MCF 10A (cell line): ENCODE measurements around the gene PMPCA. TPM values are rescaled to one million over a fixed set of nuclear protein-coding genes. Genes with fewer than 3 reads are reported as not detected.

Source experiments
- BruUV-seq: library from RNA; stranded (reverse); fragments of 400-500 nt; replicated peaks from 2 replicates; lab custom pipeline; 2021; lab: Mats Ljungman, UMichigan
- CTCF ChIA-PET: fragments of 300-600 bp; sonication (Branson Sonifier 250); formaldehyde crosslinking; extraction: SDS; loops from one replicate; lab custom pipeline; 2021; ENCODE audit warnings: antibody characterized with exemption, inconsistent platforms; lab: Yijun Ruan, JAX
- POLR2A ChIA-PET: fragments of 300-600, 350-650 bp; sonication (Branson Sonifier 250); formaldehyde crosslinking; extraction: SDS; loops from one replicate; lab custom pipeline; 2020; ENCODE audit warnings: antibody characterized with exemption, inconsistent platforms; lab: Yijun Ruan, JAX
- DNase-seq: peaks from one replicate; pipeline ENCODE4 v3.0.0-alpha.2; 2018; ENCODE audit not compliant: unreplicated experiment
- H3K27ac Mint-ChIP-seq: one replicate; pipeline ENCODE4 v1.8.0; 2022; ENCODE audit warnings: mild to moderate bottlenecking, low read depth, mixed read lengths; ENCODE audit not compliant: unreplicated experiment
- H3K27me3 Mint-ChIP-seq: one replicate; pipeline ENCODE4 v1.8.0; 2022; ENCODE audit warnings: mixed read lengths; ENCODE audit not compliant: insufficient read depth, unreplicated experiment
- H3K36me3 Mint-ChIP-seq: one replicate; pipeline ENCODE4 v1.8.0; 2022; ENCODE audit warnings: mild to moderate bottlenecking, moderate library complexity, mixed read lengths; ENCODE audit not compliant: insufficient read depth, unreplicated experiment
- H3K4me1 Mint-ChIP-seq: one replicate; pipeline ENCODE4 v1.8.0; 2022; ENCODE audit warnings: mixed read lengths; ENCODE audit not compliant: insufficient read depth, unreplicated experiment
- H3K4me3 Mint-ChIP-seq: one replicate; pipeline ENCODE4 v1.8.0; 2022; ENCODE audit warnings: mild to moderate bottlenecking, moderate library complexity, mixed read lengths; ENCODE audit not compliant: unreplicated experiment
- H3K9me3 Mint-ChIP-seq: one replicate; pipeline ENCODE4 v1.8.0; 2022; ENCODE audit warnings: mixed read lengths; ENCODE audit not compliant: unreplicated experiment
- intact Hi-C: fragments of 100-400 bp; cut with micrococcal nuclease; formaldehyde crosslinking; loops from 2 replicates; pipeline ENCODE4 v1.14.1; 2022
- total RNA-seq: library from RNA; stranded (reverse); gene quantifications from 2 replicates; pipeline ENCODE4 v1.2.3, GENCODE V29; 2022
- TF ChIP-seq, protein P1 (sequence below): fragments of 200-600 bp; IDR thresholded peaks from one replicate; pipeline ENCODE4 v1.8.0; 2022; ENCODE audit warnings: antibody characterized with exemption, mild to moderate bottlenecking; ENCODE audit not compliant: unreplicated experiment

The PMPCA gene
- total RNA-seq, 1 experiment from 2014 or later, result 66.3 TPM

DNA sequence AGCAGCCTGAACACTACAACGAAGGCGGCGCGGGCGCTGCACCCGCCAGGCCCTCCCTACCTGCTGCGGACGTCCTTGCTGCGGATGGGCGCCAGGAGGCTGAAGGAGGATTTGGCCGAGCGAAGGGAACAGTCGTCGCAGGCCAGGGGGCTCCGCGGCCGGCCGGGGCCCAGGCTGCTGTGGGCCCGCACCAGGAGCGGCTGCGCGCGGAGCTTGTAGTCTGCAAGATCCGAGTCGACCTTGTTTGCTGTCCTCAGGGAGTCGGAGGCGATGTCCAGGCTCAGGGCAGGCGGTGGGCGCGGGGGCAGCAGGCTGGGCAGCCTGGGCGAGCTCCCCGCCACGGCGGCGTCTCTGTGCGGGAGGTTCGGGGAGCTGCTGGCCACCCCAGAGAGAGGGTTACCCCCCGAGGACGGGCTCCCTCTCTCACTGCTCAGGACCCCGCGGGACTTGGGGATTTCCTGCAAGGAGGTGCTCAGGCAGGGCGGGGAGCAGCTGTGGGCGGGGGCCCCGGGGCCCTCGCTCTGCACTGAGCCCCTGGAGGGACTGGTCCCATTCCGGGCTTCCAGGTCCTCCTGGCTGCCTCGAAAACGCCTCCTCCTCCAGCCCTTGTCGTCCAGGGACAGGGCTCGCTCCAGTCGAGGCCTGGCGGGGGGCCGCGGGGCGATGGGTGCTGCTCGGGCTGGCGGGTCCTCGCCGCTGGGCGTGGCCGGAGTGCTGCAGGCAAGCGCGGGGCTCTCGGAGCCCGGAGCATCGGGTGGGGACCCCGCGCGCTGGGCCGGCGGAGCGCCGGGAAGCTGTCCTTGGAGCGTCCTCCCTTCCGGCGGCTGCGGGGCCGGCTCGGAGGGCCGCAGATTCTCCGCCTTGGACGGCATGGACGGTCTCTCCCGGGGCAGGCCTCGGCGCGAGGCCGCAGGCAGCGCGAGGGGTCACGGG is 28.4 kb downstream of the PMPCA start:
- peaks cover 44% of the 10 kb centered on the region for H3K36me3 Mint-ChIP-seq
- no peak overlapping the region for H3K27ac Mint-ChIP-seq
- peak; percentile 30 for DNase-seq
- BruUV-seq, result no TSS peak
- intact Hi-C loops, result no loop called here
- peaks cover 16% of the 10 kb centered on the region for H3K4me1 Mint-ChIP-seq
- POLR2A ChIA-PET, result interaction anchor here (0.6 to 6.0 kb wide), 7 partner anchors 13 to 595 kb away, joined by 3 to 34 read pairs (median 4); partner anchors contain the start of genes ENTR1 and PMPCA
- CTCF ChIA-PET, result interaction anchor here (0.5 to 1.0 kb wide), 2 partner anchors 75 to 185 kb away, joined by 3 to 5 read pairs; partner anchors contain the start of gene DNLZ
- H3K27me3 Mint-ChIP-seq, result no peaks in the 10 kb centered on the region
- H3K9me3 Mint-ChIP-seq, result no peaks in the 10 kb centered on the region
- H3K4me3 Mint-ChIP-seq, result peak overlapping the region; percentile 76
- TF ChIP-seq, protein P1, sequence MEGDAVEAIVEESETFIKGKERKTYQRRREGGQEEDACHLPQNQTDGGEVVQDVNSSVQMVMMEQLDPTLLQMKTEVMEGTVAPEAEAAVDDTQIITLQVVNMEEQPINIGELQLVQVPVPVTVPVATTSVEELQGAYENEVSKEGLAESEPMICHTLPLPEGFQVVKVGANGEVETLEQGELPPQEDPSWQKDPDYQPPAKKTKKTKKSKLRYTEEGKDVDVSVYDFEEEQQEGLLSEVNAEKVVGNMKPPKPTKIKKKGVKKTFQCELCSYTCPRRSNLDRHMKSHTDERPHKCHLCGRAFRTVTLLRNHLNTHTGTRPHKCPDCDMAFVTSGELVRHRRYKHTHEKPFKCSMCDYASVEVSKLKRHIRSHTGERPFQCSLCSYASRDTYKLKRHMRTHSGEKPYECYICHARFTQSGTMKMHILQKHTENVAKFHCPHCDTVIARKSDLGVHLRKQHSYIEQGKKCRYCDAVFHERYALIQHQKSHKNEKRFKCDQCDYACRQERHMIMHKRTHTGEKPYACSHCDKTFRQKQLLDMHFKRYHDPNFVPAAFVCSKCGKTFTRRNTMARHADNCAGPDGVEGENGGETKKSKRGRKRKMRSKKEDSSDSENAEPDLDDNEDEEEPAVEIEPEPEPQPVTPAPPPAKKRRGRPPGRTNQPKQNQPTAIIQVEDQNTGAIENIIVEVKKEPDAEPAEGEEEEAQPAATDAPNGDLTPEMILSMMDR, result no peak

DNA sequence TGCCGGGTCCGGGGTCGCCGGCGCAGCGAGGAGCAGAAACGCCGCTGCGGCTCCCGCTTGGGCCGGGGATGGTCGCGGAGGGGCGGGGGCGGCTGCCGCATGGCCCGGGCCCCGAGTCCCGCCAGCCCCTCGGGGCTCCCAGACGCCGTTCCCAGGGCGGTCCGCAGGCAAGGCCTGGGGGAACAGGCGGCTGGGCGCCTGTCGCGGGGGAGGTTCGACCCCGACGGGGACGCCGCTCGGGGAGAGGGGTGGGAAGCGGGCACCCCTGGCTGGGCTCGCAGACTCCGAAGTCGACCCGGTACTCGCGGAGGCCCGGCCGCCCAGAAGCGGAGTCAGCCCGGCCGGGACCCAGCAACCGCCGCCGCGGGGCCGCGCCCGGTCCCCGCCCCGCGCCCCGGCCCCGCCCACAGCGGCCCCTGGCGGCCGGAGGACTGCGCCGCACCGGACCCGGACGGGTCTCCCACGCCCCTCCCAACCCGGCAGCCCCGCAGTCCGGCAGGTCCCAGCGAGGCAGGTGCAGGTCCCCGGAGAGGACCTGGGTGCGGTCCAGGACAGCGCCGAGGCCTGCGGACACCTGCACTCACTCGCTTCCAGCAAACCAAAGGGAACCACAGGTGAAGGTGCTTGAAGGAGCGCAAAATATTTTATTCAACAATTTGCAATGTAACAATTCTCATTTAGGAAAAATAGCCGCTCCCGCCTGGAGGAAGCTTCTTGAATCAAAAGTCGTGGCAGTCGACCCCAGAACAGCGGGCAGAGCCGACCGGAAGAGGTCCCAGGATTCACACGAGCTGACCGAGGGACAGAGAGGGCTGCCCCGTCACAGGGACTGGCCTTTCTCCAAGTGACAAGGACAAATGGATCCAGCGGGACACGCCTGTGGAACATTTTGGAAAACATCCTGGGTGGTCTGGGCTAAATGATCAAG is 29.3 kb downstream of the PMPCA start, which contains the start of gene INPP5E:
Gene INPP5E, minus strand, starts transcription at position 365 of the 928 bp plus-strand sequence. CDS start 426 bp downstream, outside the sequence.
- ChIA-PET POLR2A (interaction anchor here (0.7 to 6.0 kb wide), 4 partner anchors 14 to 594 kb away, joined by 3 to 34 read pairs (median 5); partner anchors contain the start of genes DNLZ, ENTR1 and PMPCA), CTCF (interaction anchor here (0.5 to 1.5 kb wide), 11 partner anchors 10 to 470 kb away, joined by 3 to 5 read pairs (median 4); no protein-coding TSS in a partner anchor)
- Mint-ChIP-seq H3K27me3 (no peaks in the 10 kb centered on the region), H3K36me3 (peaks cover 53% of the 10 kb centered on the region), H3K9me3 (no peaks in the 10 kb centered on the region), H3K4me1 (peaks cover 16% of the 10 kb centered on the region), H3K27ac (peak within 1 kb of the TSS; percentile 31), H3K4me3 (peak within 1 kb of the TSS; percentile 76)
- TF ChIP-seq, protein P1, result peak; percentile 86
- peak; percentile 61 for DNase-seq
- intact Hi-C loops, result no loop called here
- no TSS peak for BruUV-seq

DNA sequence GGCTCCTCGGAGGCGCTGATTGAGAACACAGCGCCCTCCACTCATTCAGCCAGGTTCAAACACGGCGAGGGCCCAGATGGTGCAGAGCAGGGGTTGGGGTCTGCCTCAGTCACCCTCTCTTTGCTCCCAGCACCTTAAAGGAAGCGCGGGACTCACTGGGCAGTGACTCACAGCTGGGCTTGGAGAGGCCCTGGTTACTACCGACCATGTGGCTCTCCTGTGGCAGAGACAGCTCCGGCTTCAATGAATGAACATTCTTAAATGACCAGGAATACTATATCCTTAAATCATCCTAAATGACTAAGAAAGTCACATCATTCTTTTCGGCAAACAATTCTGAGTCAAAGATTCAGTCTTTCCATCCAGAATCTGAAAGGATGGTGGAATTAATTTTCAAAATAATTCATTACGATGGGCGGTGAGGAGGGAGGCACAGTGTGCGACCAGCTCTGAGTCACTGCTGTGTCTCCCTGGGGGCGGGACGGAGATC is 30.8 kb downstream of the PMPCA start:
- Mint-ChIP-seq H3K36me3 (peaks cover 62% of the 10 kb centered on the region), H3K9me3 (no peaks in the 10 kb centered on the region), H3K4me3 (no peak overlapping the region), H3K27me3 (no peaks in the 10 kb centered on the region), H3K27ac (peak overlapping the region; percentile 31), H3K4me1 (peaks cover 16% of the 10 kb centered on the region)
- DNase-seq, result no peak
- ChIA-PET POLR2A (interaction anchor here (0.6 to 1.3 kb wide), 2 partner anchors 78 to 198 kb away, joined by 3 to 5 read pairs; partner anchors contain the start of gene DNLZ), CTCF (interaction anchor here (0.6 to 1.5 kb wide), 4 partner anchors 19 to 732 kb away, joined by 3 to 5 read pairs (median 3); no protein-coding TSS in a partner anchor)
- no TSS peak for BruUV-seq
- intact Hi-C loops, result no loop called here
- TF ChIP-seq, protein P1, result no peak
